ENCODE data around the gene COX19. TPM values are rescaled to one million over a fixed set of nuclear protein-coding genes. Genes with fewer than 3 reads are reported as not detected.

Gene COX19
- total RNA-seq, 1 experiment from 2014 or later, result 14.0 TPM

GRCh38 chr7:936386-937054 lies 38.8 kb downstream of the COX19 start (continued):
- TF ChIP-seq, protein P1, sequence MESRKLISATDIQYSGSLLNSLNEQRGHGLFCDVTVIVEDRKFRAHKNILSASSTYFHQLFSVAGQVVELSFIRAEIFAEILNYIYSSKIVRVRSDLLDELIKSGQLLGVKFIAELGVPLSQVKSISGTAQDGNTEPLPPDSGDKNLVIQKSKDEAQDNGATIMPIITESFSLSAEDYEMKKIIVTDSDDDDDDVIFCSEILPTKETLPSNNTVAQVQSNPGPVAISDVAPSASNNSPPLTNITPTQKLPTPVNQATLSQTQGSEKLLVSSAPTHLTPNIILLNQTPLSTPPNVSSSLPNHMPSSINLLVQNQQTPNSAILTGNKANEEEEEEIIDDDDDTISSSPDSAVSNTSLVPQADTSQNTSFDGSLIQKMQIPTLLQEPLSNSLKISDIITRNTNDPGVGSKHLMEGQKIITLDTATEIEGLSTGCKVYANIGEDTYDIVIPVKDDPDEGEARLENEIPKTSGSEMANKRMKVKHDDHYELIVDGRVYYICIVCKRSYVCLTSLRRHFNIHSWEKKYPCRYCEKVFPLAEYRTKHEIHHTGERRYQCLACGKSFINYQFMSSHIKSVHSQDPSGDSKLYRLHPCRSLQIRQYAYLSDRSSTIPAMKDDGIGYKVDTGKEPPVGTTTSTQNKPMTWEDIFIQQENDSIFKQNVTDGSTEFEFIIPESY (IDR thresholded peaks at IDR 0.05; ENCODE audit: extremely low read depth, insufficient replicate concordance, low read length), result no peak
- TF ChIP-seq RAD21 (IDR thresholded peaks at IDR 0.05; ENCODE audit: low read depth), result no peak

- Histone ChIP-seq H3K27ac (ENCODE audit: low read depth, low read length) (peak overlapping the region; percentile 92), H3K4me3 (replicated peaks in 1 of 2; ENCODE audit: low read depth in 1 of 2, low read length in 2 of 2) (no peak overlapping the region), H3K9ac (ENCODE audit: low read length) (no peak overlapping the region), H3K79me2 (ENCODE audit: insufficient read depth, low read length) (no peaks in the 10 kb centered on the region), H3K4me1 (ENCODE audit: control insufficient read depth in 1 of 2, insufficient read depth in 2 of 2, low read length in 2 of 2) (peaks cover 14 to 18% of the 10 kb centered on the region in 2 experiments), H3K9me3 (ENCODE audit: control insufficient read depth in 1 of 2, insufficient read depth in 1 of 2, low read depth in 1 of 2, low read length in 2 of 2) (0 out of 4 replicates have a peak, but pooled peaks cover 0 to 2% of the 10 kb centered on the region in 2 experiments), H3K4me2 (ENCODE audit: low read length) (peak overlapping the region; percentile 62), H3K36me3 (ENCODE audit: control insufficient read depth in 1 of 2, insufficient read depth in 2 of 2, low read length in 2 of 2) (no peaks in the 10 kb centered on the region), H3K27me3 (ENCODE audit: insufficient read depth, low read length) (no peaks in the 10 kb centered on the region), H2AFZ (ENCODE audit: low read depth, low read length, poor library complexity, severe bottlenecking) (no peak overlapping the region), H3K9me2 (ENCODE audit: insufficient read depth) (no peaks in the 10 kb centered on the region), H4K20me1 (ENCODE audit: insufficient read depth) (no peaks in the 10 kb centered on the region)
- TF ChIP-seq SIN3A (IDR thresholded peaks at IDR 0.05; ENCODE audit: low read depth) (no peak), EZH2phosphoT487 (IDR thresholded peaks at IDR 0.05; ENCODE audit: borderline replicate concordance) (no peak), TCF7L2 (IDR thresholded peaks at IDR 0.05; ENCODE audit: borderline replicate concordance, extremely low read depth, insufficient read depth, insufficient read length) (no peak), MAX (IDR thresholded peaks at IDR 0.05) (no peak), CEBPB (IDR thresholded peaks at IDR 0.05; ENCODE audit: low read depth) (no peak), ELF1 (IDR thresholded peaks at IDR 0.05; ENCODE audit: borderline replicate concordance, low read depth) (no peak), ZFX (IDR thresholded peaks at IDR 0.05) (no peak), POLR2AphosphoS5 (IDR thresholded peaks at IDR 0.05; ENCODE audit: low read depth, low read length) (no peak), POLR2A (IDR thresholded peaks at IDR 0.05; ENCODE audit: borderline replicate concordance, extremely low read depth, insufficient read depth, insufficient read length) (no peak), SRF (IDR thresholded peaks at IDR 0.05; ENCODE audit: low read depth) (no peak), ZNF274 (IDR thresholded peaks at IDR 0.05; ENCODE audit: low read depth, low read length) (no peak), REST (IDR thresholded peaks at IDR 0.05; ENCODE audit: low read depth) (no peak)
- TF ChIP-seq, protein P2, sequence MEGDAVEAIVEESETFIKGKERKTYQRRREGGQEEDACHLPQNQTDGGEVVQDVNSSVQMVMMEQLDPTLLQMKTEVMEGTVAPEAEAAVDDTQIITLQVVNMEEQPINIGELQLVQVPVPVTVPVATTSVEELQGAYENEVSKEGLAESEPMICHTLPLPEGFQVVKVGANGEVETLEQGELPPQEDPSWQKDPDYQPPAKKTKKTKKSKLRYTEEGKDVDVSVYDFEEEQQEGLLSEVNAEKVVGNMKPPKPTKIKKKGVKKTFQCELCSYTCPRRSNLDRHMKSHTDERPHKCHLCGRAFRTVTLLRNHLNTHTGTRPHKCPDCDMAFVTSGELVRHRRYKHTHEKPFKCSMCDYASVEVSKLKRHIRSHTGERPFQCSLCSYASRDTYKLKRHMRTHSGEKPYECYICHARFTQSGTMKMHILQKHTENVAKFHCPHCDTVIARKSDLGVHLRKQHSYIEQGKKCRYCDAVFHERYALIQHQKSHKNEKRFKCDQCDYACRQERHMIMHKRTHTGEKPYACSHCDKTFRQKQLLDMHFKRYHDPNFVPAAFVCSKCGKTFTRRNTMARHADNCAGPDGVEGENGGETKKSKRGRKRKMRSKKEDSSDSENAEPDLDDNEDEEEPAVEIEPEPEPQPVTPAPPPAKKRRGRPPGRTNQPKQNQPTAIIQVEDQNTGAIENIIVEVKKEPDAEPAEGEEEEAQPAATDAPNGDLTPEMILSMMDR (IDR thresholded peaks at IDR 0.05 in 2 of 3, conservative IDR thresholded peaks at IDR 0.05 in 1 of 3; ENCODE audit: borderline replicate concordance in 1 of 3, insufficient read depth in 1 of 3, low read depth in 2 of 3, low read length in 2 of 3), result no peak
- ATAC-seq (peak; percentile 9; the same call in 1 of the 2 replicates), DNase-seq (ENCODE audit: low read depth, low spot score) (no peak)
- CTCF ChIA-PET, result no interaction called here
- RAD21 ChIA-PET (ENCODE audit: low non-redundant PET in 1 of 2, low total read pairs in 2 of 2, uncharacterized antibody in 2 of 2, unreplicated experiment in 2 of 2), result no interaction called here
- no TSS peak for BruUV-seq (replicated peaks)
- POLR2A ChIA-PET, result no interaction called here
- intact Hi-C loops (cut with micrococcal nuclease), result no loop called here
These were observed 39.4 kb downstream of the COX19 start for GRCh38 chr7:935874-936385.

All from HCT116 (cell line).